ENCODE measurements around the gene ARHGAP26.
"Not testable (repeated sequence)": the region's sequence is repeated elsewhere in the genome, so short reads cannot be mapped to it uniquely, and the experiment has no call there.

ARHGAP26 gene

GRCh38 chr5:143197260-143197656 lies 427.1 kb downstream of the ARHGAP26 start:
- no peak for DNase-seq

GRCh38 chr5:143198332-143198731 lies 428.2 kb downstream of the ARHGAP26 start:
- no peak for DNase-seq

GRCh38 chr5:143199161-143199560 lies 429.0 kb downstream of the ARHGAP26 start:
- DNase-seq, result no peak

- no peak for DNase-seq
Measured at GRCh38 chr5:143199843-143200242, 429.7 kb downstream of the ARHGAP26 start.

GRCh38 chr5:143200781-143201398 lies 430.7 kb downstream of the ARHGAP26 start:
- no peak for DNase-seq

GRCh38 chr5:143201589-143201988 lies 431.4 kb downstream of the ARHGAP26 start:
- no peak for DNase-seq

GRCh38 chr5:143203301-143203956 lies 433.3 kb downstream of the ARHGAP26 start:
- DNase-seq, result not testable (repeated sequence)

DNA sequence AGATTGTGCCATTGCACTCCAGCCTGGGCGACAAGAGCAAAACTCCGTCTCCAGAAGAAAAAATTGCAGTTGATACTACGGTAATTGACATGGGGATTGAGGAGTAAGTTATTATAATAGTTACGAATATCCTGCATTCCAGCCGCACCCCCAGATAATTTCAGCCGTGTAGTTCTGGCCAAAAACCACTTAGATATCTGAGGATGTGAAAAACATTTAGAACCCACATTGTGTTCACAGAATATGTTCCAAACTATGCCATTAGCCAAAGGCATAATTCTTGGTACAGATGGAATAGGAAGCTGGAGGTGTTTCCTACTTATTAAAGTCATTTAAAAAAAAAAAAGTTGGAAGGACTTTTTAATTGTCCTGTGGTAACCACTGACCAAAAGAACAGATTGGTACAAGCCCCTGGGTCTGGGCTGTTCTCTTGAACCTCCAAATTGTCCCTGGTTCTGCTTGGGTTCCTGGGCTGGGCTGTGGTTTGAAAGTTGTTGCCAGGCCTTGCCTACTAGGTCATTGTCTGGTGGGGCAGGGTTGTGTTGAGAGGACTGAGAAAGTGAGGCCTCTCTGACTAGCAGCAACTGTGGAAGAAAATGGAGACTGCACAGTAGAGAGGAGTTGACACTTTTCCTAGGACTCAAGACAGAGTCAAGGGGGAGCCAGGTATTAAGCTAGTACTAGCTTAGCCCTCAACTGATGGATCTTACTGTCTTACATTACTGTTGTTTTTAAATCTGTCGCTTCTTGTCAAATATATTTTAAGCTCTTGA lies 434.5 kb downstream of the ARHGAP26 start:
- DNase-seq, result no peak

DNA sequence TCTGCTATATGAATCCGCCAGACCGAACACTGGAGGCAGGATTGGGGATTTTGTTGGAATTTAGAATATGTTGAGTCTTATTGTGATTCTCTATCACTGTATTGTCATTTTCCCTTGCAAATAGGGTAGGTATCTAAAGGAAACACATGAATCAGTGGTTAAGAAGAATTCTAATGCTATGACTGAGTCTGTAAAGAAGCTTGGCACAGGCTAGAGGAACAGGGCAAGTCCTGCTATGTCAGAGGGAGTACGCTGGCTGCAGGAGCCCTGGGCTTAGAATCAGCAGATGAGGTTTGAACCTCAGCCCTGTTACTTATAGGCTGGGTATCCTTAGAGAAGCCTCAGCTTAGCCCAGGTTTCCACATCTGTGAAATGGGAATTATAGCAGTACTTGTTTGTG lies 435.2 kb downstream of the ARHGAP26 start:
- DNase-seq, result no peak

GRCh38 chr5:143205883-143206195 lies 435.7 kb downstream of the ARHGAP26 start:
- DNase-seq, result no peak

GRCh38 chr5:143206196-143207053 lies 436.2 kb downstream of the ARHGAP26 start:
- DNase-seq, result no peak

DNA sequence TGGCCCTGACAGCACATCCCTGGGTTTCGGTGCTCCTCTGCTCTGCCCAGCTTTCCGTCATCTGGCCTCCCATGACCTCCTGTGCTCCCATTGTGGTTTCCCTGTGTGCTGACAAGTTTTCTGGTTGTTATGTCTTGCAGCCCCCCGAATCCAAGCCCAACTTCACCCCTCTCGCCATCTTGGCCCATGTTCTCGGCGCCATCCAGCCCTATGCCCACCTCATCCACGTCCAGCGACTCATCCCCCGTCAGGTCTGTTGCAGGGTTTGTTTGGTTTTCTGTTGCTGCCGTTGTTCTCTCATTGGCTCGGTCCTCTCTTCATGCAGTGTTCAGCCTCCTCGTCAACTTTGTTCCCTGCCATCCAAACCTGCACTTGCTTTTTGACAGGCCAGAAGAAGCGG lies 436.9 kb downstream of the ARHGAP26 start:
- DNase-seq, result no peak

DNA sequence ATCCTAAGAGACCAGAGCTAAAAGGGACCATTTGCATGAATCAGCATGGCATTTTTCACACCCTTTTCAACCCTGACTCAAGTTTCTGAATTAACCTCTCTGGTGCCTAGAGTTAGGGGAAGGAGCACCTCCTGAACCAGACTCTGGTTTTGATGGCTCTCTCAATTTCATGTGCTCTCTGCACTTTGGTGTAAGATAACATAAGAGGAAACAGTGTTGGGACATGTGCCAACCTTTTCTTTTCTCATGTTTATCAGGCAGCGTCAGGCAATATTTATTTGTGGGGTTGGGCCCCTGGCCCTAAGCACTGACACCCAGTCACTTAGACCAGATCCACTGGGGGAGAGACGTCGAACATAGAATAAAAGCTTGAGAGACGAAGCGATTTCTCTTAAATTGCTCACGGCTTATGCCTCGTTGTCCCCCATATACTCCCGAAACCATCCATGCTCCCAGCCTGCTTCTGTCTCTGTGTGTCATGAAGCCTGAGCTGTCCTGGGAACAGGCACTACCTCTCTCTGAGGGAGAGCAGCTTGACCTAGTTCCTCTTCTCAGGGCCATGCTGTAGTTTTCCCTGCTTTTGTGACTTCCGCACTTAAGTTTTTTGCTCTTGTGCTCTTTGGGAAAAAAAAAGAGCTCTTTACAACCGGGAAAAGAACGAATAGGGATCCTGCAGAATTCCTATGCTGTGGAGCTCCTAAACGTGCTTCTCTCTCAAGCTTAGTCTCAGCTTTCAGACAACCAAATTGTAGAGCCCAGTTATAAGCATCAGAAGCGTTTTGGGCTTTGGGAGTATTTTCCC lies 437.6 kb downstream of the ARHGAP26 start:
- DNase-seq, result no peak

DNA sequence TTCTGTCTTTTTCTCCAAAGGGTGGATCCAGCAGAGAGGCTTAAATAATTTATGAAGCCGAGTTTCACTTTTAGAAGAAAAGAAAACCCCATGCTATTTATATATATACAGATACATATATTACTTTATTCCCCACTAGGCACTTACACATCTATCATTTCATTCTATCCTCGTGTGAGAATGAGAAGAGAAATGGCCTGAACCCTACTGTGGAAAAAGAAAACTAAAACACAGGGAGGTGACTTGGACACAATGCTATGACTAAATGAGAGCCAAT lies 438.1 kb downstream of the ARHGAP26 start:
- no peak for DNase-seq

- DNase-seq, result no peak
Measured at GRCh38 chr5:143208781-143209510, 438.8 kb downstream of the ARHGAP26 start.

DNA sequence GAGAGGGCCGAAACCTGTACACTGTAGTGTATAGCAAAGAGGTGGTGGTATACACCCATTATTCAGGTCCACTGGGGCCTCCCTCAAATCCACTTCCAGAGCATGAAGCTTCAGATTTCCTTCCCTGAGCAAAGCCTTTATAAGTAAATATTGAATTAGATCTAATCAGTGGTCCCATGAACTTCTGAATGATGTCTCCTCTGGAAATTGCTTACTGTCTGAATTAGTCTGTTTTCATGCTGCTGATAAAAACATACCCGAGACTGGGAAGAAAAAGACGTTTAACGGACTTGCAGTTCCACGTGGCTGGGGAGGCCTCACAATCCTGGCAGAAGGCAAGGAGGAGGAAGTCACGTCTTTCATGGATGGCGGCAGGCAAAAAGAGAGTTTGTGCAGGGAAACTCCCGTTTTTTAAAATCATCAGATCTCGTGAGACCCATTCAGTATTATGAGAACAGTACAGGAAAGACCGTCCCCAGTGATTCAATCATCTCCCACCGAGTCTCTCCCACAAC lies 439.8 kb downstream of the ARHGAP26 start:
- DNase-seq, result no peak

GRCh38 chr5:143210576-143210975 lies 440.4 kb downstream of the ARHGAP26 start:
- no peak for DNase-seq

- DNase-seq, result no peak
Measured at GRCh38 chr5:143212261-143212660, 442.1 kb downstream of the ARHGAP26 start.

DNA sequence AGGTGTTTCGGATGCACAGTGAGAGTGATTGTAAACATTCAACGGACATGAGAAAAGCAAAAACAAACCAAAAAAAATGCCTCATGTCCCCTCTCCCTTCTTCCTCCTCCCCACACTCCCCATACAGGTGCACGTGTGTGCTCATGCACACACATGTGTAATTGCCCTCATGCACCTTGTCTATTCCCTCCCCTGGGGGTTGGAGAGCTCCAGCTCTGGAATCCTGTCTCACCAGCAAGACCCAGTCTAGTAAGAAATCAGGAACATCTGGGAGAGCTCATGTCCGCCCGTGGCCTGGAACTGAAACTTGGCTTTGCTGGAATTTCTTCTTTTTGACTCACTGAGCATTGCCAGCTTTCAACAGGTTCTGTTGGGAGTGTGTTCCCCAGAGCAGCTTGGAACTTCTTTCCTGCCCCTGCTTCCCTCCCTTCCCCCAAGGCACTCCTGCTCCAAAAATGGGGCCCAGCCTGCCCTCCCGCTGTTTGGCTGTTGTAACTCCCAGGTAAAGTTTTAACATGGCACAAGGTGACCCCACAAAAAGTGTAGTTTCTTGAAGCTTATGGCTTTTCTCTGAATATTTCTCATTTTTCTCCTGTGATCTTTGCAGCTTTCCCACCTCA lies 443.2 kb downstream of the ARHGAP26 start:
- DNase-seq, result no peak

DNA sequence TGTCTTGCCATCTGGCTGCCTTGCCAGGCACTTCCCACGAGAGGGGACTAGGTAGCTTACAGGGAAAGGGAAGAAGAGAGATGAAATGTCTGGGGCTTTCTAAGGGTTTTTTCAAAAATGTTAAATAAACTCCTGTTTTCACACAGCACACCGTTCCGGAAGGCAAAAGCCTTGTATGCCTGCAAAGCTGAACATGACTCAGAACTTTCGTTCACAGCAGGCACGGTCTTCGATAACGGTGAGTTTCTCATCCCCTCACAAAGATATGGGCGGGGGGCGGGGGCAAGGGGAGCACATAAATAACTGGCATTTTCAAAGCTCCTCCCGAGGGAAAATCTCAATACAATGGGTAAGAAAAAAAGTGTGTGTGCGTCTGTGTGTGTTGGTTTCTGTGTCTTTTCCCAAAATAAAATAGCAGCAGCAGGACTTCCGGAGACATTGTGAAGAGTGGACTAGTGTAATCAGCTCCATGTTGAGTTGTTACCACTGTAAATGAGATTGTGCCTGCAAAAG lies 443.7 kb downstream of the ARHGAP26 start:
- no peak for DNase-seq

- DNase-seq, result no peak
Measured at GRCh38 chr5:143214458-143214857, 444.3 kb downstream of the ARHGAP26 start.

All from activated CD4-positive, alpha-beta T cell treated with anti-CD3 and anti-CD28 coated beads for 4 hours (primary cell).